Measurements from ENCODE around the gene ADORA2B. TPM values are rescaled to one million over a fixed set of nuclear protein-coding genes. Genes with fewer than 3 reads are reported as not detected.
A peak's percentile ranks its signal among the peaks of the same experiment; 100 is the strongest.

The ADORA2B gene
- total RNA-seq, 1 donor from 2014 or later, result 4.1 TPM

DNA sequence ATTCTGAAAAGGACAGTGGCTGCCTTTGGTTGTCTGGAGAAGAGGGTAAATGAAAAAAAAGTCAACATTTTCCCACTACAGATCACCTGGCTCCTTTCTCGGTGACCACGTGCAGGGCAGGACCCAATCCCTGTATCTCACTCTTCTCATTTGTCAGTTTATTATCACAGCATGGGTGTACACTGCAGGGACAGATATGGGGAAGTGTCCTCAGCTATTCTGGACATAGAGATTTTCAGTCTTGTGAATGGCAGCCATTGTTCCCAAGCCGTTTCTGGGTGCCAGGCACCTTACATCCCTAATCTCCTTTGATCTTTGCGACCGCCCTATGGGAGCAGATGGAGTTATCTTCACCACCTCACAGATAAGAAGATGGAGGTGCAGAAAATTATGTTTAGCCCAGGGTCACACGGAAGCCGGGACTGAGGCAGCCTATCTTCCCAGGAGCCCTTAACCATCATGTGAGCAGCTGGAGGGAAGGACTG, 7.2 kb downstream of the ADORA2B start:
- DNase-seq (ENCODE audit: low spot score in 2 of 2) (no peak), FAIRE-seq (no peak)

DNA sequence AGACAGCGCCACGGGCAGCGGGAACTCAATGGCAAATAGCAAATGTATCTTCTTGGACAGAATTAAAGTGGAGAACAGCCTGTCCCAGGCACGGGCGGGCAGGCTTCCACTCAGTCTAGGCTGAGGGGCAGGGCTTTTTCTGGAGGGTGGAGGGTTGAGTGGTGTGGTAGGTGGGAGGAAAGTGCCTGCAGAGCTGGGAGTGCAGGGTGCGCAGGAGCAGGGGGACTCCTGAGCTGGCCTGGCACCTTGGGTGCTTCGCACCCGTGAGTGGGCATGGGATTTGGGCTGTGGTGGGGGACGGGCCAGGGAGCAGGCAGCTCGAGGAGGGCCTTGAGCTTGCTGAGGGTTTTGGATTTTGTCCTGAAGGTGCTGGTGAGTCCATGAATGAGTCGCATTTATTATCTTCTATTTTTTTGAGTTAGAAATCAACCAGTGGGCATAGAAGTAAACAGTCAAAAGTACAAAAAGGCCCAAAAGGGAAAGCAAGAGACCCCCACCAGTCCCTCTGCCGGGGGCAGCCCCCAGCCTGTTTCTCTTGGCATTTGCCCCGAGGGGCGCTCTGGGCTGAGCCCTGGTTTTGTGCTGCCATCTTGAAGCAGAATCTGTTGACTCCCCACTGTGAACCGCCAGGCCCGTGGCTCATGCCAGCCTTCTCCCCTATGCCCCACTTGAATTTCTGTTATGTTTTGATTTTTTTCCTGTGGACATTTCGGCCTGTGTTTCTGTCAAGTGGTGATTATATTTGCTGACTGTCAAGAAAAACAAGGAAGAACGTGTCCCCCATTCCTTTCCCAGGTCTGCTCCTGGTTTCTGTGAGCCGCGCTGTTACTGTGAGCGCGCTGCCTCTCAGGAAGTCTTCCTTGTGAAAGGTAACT, 8.2 kb downstream of the ADORA2B start:
- DNase-seq (ENCODE audit: low spot score in 2 of 2) (no peak), FAIRE-seq (no peak)

DNA sequence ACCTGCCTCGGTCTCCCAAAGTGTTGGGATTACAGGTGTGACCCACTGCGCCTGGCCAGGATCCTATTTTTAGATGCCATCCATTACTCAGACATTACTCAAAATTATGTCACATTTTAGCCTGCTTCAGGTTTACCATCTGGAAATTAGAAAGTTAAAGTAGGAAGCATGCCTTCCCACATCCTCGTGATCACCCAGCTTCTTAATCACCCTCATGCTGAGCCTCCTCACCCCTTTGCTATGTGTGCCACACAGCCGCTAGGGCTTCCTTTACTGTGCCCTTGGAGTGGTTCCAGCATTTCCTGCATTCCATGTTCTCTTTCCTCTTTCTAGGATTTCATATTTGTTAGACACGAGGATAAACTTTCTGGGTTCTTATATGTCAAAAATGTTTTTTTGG, 9.3 kb downstream of the ADORA2B start:
- no peak for FAIRE-seq
- DNase-seq (ENCODE audit: low spot score in 2 of 2), result no peak

DNA sequence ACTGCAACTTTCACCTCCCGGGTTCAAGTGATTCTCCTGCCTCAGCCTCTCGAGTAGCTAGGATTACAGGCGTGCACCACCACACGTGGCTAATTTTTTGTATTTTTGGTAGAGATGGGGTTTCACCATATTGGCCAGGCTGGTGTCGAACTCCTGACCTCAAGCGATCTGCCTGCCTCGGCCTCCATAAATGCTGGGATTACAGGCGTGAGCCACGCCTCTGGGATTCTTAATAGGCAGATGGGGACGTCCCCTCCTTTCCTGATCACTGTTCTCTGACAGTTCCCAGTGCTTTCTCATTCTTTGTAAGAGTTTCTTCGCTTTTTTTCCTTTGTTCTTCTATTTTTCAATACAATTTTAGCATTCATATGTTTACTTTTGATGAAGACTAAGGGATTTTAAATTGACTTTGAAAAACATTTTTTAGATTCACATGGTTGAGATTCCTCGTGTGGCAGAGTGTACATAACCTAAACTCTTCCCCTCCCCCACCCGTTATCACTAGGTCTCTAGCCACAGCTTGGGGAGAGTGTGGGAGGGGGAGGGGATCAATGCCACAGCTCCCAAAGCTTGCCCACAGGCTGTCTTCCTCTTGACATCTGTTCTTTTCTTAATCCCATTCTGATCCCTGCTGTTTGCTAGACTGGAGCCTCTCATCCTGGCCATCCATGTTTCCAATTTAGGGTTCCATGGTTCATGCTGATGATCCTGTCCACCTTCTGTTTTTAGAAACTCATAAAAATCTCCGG, 11.0 kb downstream of the ADORA2B start:
- FAIRE-seq (no peak), DNase-seq (ENCODE audit: low spot score in 2 of 2) (no peak)

DNA sequence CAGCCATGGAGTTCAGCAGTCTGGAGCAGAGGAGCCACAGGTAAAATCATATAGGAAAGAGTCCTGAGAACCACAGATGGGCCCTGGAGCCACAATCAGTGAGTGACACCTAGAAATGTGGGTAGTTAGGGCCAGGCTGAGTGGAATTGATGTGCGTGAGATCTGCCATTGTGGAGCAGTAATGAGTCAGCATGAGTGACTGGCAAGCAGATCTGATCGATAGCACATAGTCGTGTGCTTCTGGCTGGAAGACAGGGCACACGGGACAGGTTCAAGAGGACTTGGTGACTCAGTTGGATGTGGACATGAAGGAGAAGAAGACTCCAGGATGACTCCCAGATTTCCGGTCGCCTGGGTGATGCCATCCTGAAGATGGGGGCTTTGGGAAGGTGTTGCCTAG, 12.3 kb downstream of the ADORA2B start:
- no peak for FAIRE-seq
- no peak for DNase-seq (ENCODE audit: low spot score in 2 of 2)

DNA sequence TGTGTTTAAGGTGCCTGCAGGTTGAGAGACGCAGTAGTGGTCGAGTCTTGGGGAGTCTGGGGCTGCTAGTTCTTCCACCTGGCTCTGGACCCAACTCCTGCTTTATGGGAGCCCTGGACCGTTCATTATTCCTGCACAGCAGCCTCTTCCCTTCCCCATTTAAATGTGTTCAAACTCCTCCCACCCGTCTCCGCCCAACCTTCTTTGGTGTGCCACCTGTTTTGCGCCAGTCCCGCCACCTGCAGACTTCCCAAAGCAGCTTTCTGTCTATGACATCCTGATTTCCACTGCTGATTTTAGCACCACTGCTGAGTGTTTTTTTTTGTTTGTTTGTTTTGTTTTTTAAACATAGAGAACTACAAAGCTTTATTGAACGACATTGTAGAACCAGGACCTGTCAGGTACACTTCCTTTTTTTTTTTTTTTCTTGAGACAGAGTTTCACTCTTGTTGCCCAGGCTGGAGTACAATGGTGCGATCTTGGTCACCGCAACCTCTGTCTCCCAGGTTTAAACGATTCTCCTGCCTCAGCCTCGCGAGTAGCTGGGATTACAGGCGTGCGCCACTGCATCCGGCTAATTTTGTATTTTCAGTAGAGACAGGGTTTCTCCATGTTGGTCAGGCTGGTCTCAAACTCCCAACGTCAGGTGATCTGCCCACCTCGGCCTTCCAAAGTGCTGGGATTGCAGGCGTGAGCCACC, 12.8 kb downstream of the ADORA2B start:
- FAIRE-seq (no peak), DNase-seq (ENCODE audit: low spot score in 2 of 2) (no peak)

DNA sequence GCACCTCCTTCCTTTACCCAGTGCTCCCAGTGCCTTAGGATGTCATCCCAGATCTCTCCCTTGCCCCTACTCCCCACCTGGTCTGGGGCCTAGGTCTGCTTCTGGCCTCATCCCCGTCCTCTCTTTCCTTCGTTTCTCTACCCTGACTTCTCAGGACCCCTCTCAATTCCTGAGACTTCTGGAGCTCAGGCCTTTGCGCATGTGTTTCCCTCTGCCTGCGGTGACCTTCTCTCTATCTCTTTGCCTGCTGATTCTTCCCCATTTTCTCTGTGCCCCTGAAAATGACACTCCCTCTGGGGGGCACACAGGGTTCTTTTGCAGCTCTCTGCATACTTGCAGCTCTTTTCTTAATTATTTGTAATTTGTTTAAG, 13.5 kb downstream of the ADORA2B start:
- DNase-seq (ENCODE audit: low spot score in 2 of 2) (no peak), FAIRE-seq (no peak)

DNA sequence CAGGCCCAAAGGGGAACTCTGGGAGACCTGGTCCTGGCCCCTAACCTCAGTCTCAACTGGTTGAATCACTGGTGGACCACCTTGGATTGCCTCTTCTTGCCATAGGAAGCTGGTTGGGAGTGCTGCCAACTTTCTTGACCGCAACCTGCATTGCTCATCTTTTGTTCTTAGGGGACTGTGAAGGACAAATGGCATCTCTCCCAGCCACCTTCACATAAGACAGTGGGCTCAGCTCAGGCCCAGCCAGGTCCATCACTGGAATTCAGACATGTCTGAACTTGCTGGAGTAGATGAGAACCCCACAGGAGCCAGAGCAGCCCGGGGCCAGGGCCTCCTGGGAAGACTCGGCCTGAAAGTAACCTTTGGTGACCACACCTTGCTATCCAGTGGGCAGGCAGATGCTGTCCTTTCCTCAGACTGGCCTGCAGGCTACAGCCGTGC, 18.8 kb downstream of the ADORA2B start:
- FAIRE-seq (no peak), DNase-seq (ENCODE audit: low spot score in 2 of 2) (no peak)

DNA sequence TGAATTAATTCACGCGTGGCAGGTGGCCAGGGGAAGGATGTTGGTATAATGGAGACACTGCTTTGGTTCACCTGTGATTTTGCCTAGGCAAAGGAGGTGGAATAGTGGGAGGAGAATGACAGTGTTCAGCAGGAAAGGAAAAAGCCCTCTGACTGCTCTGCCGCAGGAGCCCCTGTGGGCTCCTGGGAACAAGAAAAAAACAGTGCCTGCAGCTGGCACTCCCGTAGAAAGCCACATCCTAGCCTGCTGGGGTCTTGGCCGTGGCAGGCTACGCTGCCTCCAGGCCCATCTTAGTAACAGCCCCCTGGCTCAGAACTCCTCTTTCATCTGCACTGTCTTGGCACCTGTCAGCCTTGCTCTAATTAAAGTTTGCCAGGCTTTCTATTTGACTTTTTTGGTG, 20.6 kb downstream of the ADORA2B start:
- FAIRE-seq (no peak), DNase-seq (ENCODE audit: low spot score in 2 of 2) (no peak)

DNA sequence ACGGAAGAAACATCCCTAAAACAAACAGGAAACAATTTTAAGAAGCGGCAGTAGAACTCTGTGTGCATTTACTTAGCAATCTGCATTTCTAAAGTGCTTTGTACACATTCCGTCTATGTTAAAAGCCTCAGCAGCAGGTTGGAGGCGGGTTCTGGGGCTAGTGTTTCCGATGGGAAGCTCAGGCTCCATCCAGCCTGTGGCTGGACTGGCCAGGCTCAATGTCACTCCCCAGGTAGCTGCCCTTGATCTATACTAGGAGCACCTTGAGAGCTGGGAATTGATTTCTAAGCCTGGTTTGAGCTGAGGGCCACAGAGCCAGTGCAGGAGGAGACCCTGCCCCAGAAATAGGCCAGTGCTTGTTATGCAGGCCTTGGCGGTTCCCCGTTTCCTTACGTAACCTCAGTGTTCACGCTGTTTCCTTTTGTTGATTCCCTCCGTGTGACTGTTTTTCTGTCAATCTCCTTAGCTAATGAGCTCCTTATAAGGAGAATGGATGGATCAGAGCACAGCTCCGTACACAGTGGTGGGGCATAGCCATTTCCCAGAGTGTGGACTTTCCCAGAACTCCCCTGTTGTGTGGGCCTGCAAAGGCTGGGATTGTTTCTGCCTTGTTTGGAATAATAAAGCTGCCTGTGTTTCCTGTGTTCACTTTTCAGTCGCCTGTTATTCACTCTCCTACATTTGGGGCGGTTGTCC, 21.4 kb downstream of the ADORA2B start:
- FAIRE-seq (no peak), DNase-seq (ENCODE audit: low spot score in 2 of 2) (peak in 1 of 2 donors; percentile 43)

DNA sequence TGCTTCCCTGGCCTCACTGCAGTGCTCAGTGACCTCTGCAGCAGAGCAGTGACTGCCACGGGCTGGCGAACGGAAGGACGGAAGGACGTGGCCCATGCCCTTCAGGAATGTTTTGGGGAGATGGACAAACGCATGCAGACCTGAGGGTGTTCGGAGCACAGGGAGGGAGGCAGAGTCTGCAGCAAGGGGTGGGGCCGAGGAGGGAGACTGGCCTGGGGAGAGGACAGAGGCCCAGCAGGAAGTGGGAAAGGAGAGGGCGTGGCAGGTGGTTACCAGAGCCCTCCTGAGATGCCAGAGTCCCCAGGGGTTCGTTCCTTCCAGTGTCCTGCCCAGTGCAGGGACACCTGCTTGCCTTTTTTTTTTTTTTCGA, 21.9 kb downstream of the ADORA2B start:
- FAIRE-seq, result no peak
- no peak for DNase-seq (ENCODE audit: low spot score in 2 of 2)

DNA sequence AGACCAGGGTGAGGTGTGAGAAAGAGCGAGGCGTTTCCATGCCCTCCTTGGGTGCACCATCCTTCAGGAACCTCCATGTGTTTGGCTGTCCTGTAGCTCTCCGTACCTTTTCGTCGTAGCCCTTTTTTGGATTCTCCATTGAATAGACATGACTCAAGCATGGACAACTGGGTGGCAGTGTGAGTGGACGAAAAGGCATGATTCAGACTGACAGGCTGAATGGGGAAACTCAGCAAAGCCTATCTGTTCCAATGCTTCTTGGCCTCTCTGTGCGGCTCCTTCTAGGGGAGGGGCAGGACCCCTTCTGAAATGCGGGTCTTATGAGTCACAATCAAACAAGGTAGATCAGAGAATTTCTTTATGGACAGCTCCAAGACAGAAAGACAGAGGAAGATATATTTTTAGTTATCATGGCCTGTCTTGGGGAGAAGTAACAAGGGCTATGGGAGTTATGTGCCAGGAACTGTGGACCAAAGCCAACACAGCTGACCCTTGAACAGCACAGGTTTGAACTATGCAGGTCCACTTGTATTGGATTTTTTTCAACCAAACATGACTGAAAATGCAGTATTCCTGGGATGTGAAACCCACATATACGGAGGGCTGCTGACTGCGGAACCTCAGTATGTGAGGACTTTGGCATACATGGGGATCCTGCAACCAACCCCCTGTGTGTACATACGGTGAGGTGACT, 22.9 kb downstream of the ADORA2B start:
- DNase-seq (ENCODE audit: low spot score in 2 of 2) (no peak), FAIRE-seq (no peak)

DNA sequence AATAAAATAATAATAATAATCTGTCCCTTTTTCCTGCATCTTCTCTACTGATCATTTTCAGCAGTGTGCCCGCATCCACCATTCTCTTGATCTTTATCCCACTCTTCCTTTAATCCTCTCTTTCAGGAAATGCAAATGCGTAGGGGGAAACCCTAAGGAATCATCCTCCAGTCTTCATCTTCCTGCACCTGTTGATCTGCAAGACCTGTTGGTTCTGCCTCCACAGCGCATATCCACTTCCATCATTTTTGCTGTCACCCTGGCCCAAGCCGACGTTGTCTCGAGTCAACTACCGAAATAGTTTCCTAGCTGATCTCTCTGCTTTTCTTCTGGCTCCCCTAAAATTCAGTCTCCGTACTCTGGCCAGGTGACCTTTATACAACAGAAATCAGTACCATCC, 24.5 kb downstream of the ADORA2B start:
- FAIRE-seq, result no peak
- DNase-seq (ENCODE audit: low spot score in 2 of 2), result no peak

DNA sequence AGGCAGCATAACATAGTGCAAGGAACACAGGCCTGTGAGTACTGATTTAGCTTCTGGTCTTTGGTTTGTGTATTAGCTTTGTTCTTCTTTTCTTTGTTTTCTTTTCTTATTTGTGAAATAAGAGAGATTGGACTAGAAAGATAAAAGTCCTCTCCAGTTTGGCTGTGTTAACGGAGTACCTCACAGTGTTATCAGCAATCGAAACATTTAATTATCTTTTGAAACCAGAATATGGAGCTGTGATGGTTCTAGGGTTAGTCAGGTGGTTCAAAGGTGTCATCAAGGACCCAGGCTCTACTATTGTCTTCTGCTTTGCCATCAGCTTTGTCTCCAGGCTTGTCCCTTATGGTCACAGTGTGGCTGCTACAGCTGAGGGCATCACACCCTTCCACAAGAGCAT, 25.6 kb downstream of the ADORA2B start:
- DNase-seq (ENCODE audit: low spot score in 2 of 2) (no peak), FAIRE-seq (no peak)

DNA sequence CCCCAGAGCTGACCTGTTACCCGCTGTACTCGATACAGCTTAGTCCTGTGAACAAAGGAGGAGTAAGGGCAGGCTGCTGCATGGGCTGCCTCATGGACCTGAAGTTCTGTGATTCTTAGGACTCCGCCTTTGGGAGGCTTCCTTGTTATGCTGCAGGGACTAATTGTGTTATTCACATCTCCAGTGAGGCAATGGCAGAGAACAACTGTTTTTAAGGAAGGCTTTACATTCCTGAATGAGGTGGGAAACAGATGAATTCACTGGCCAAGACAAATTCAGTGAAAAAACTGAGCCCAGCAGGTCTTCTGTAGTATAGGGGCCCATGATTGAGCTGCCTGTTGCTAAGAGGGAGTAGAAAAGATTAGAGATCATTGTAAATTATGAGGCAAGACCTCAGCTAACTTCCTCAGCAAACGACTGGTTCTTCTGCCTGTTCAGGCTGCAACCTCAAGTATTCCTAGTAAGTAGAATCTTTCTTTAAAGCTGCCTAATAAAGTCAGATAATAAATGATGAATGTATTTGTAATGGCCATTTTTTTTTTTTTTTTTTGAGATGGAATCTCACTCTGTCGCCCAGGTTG, 26.3 kb downstream of the ADORA2B start:
- DNase-seq (ENCODE audit: low spot score in 2 of 2) (no peak), FAIRE-seq (no peak)

DNA sequence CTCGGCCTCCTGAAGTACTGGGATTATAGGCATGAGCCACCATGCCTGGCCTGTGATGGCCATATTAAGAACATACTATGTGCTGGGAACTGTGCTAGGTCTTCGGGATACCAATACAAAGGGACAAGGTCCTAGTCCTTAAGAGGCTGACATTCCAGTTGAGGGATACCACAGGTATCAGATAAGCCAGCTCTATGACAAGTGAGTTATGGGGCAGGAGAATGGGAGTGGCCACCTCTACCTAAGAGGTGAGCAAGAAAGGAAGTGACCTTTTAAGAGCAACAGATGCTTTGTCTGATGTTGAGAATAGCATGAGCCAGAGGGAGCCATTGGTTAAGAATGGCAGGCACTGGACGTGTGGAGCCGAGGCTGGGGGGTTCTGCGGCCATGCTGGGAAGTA, 27.0 kb downstream of the ADORA2B start:
- no peak for DNase-seq (ENCODE audit: low spot score in 2 of 2)

DNA sequence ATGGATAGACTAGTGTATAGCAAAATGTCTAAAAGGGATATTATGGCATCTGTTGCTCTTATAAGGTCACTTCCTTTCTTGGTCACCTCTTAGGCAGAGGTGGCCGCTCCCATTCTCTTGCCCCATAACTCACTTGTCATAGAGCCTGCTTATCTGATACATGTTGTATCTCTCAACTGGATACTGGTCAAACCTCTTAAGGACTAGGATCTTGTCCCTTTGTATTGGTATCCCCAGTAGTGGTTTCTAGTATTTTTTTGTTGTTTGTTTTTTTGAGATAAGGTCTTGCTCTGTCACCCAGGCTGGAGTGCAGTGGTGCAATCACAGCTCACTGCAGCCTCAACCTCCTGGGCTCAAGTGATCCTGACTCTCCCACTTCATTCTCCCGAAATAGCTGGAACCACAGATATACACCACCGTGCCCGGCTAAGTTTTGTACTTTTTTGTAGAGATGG, 27.6 kb downstream of the ADORA2B start:
- DNase-seq (ENCODE audit: low spot score in 2 of 2) (no peak), FAIRE-seq (no peak)

More for the DNA sequence above, 27.0 kb downstream of the ADORA2B start:
- FAIRE-seq, result no peak

DNA sequence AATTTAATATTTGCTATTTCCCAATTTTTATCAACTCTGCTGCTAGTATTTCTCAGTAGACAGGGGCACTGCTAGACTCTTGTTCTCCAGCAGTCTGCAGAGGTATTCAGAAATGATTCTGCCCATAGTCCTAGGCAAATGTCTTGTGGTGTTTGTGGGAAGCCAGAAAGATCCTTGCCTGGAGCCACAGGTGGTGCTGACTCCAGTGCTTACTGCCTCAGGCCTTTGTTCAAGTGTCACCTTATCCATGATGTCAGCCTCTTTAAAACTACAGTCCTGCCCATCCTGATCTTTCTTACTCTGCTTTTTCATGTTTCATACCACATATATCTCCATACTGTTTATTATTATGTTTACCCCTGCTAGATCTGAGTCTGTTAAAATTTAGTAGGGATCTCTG, 28.1 kb downstream of the ADORA2B start:
- no peak for FAIRE-seq
- DNase-seq (ENCODE audit: low spot score in 2 of 2), result no peak

DNA sequence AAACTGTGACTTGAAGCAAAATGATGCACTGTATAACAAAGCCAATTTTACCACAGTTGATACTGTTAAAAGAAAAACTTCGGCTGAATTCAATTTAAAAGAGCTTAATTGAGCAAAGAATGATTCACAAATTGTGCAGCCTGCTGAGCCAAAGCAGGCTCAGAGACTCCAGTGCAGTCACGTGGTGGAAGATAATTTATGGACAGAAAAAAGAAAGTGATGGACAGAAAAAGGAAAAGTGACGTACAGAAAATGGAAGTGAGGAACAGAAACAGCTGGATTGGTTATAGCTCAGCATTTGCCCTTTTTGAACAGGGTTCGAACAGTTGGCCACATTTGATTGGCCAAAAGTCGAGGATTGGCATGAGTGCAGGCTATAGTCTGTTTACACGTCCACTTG, 28.9 kb downstream of the ADORA2B start:
- FAIRE-seq (no peak), DNase-seq (ENCODE audit: low spot score in 2 of 2) (no peak)

Measured in frontal cortex (tissue), 4 donors.